PC-3 (cell line): ENCODE data around the gene GFAP.

Experiments
- CTCF ChIP-seq: fragments of 300-600 bp; sonication (generic); conservative IDR thresholded peaks from 2 replicates; pipeline ENCODE4 v1.5.1; 2017; ENCODE audit warnings: antibody characterized with exemption, low read depth, mild to moderate bottlenecking, low read length
- EZH2 ChIP-seq: fragments of 300-600 bp; sonication (generic); IDR thresholded peaks from one replicate; pipeline ENCODE4 v1.6.1; 2017; ENCODE audit warnings: antibody characterized with exemption, mild to moderate bottlenecking, low read length; ENCODE audit not compliant: unreplicated experiment
- EZH2phosphoT487 ChIP-seq: fragments of 300-600 bp; sonication (generic); IDR thresholded peaks from 2 replicates; pipeline ENCODE4 v1.6.1; 2018; ENCODE audit warnings: mild to moderate bottlenecking, antibody characterized with exemption, low read length, borderline replicate concordance

GRCh38 chr17:44927696-44928095, 12.4 kb upstream of the GFAP start:
- TF ChIP-seq CTCF, result no peak
- TF ChIP-seq EZH2phosphoT487, result no peak
- no peak for TF ChIP-seq EZH2
